Body of pancreas (tissue), 4 donors: ENCODE measurements around the gene FAM222A. TPM values are rescaled to one million over a fixed set of nuclear protein-coding genes. Genes with fewer than 3 reads are reported as not detected.

Experiments used
- ATAC-seq: fragments of 150-250 bp; one replicate; pipeline ENCODE4 v1.9.1; 2016
- DNase-seq, 4 donors: peaks; one replicate each; pipeline ENCODE4 v3.0.0-alpha.2; 2019
- H3K27ac ChIP-seq, 4 donors: fragments of 200-600 bp; sonication (generic); 1 replicate in 3 of 4; 2 replicates in 1 of 4; pipeline versions ENCODE4 v1.5.1 to v1.6.1; 2016 to 2019; ENCODE audit warnings: mild to moderate bottlenecking in 1 of 4, mixed read lengths in 1 of 4, moderate library complexity in 1 of 4
- H3K27me3 ChIP-seq, 2 donors: fragments of 200-600 bp; sonication (generic); one replicate each; pipeline ENCODE4 v1.6.0; 2016; ENCODE audit warnings: mild to moderate bottlenecking in 1 of 2
- H3K36me3 ChIP-seq, 2 donors: fragments of 200-600 bp; sonication (generic); replicated peaks in 1 of 2; 2 replicates each; pipeline ENCODE4 v1.5.1; 2016; ENCODE audit warnings: low read depth in 2 of 2; ENCODE audit not compliant: insufficient read depth in 1 of 2
- H3K4me1 ChIP-seq: fragments of 200-600 bp; sonication (generic); one replicate; pipeline ENCODE4 v1.6.0; 2016
- H3K4me3 ChIP-seq, 2 donors: fragments of 200-600 bp; sonication (generic); 1 replicate in 1 of 2; 2 replicates in 1 of 2; pipeline ENCODE4 v1.5.1; 2016 to 2019
- H3K9me3 ChIP-seq, 3 donors: fragments of 200-600 bp; sonication (generic); 1 replicate in 2 of 3; 2 replicates in 1 of 3; pipeline ENCODE4 v1.5.1; 2016
- CTCF ChIP-seq, 7 experiments: fragments of 450-650 bp in 4 of 7; fragments of 200-600 bp in 3 of 7; sonication (generic) in 3 of 7; IDR thresholded peaks; one replicate each; pipeline ENCODE4 v1.5.1; 2016 to 2019; ENCODE audit warnings: antibody characterized with exemption in 7 of 7
- POLR2A ChIP-seq, 3 donors: fragments of 450-650 bp; IDR thresholded peaks; one replicate each; pipeline ENCODE4 v1.6.1; 2016; ENCODE audit warnings: antibody characterized with exemption in 3 of 3, mild to moderate bottlenecking in 2 of 3
- WGBS, 2 donors: methylation state at CpG; one replicate each; pipeline ENCODE4 v1.1.5; 2017; 5-methylcytosine and 5-hydroxymethylcytosine counted together
- intact Hi-C: fragments of 100-400 bp; cut with DNase I; formaldehyde crosslinking; loops from one replicate; pipeline ENCODE4 v1.15.1; 2023
- total RNA-seq, 2 donors: library from RNA; depleted of rRNA; stranded (reverse); fragments of >200 nt; gene quantifications; one replicate each; pipeline ENCODE4 v1.1.0, GENCODE V29; 2016

Gene FAM222A
- total RNA-seq, 2 donors from 2014 or later = 8.0 to 16.2 TPM

- peak; percentile 39 for ATAC-seq
- intact Hi-C loops = loop anchor here (10.0 kb wide), 1 partner anchor 339 kb away; no protein-coding TSS in a partner anchor
- Histone ChIP-seq H3K4me3 (no peak overlapping the region), H3K9me3 (no peaks in the 10 kb centered on the region), H3K36me3 (no peaks in the 10 kb centered on the region), H3K4me1 (peaks cover 15% of the 10 kb centered on the region), H3K27ac (no peak overlapping the region), H3K27me3 (no peaks in the 10 kb centered on the region)
- DNase-seq = peak in 3 of 4 donors; percentile 39 to 60 (median 41)
- WGBS, 2 donors = 8% methylated on average over 8 to 21 of the region's 21 CpGs
- TF ChIP-seq CTCF (IDR thresholded peaks at IDR 0.05) (no peak), POLR2A (IDR thresholded peaks at IDR 0.05) (no peak)
These were observed 59.9 kb downstream of the FAM222A start for GRCh38 chr12:109773384-109774011.

- peak; percentile 76 for ATAC-seq
- H3K27ac ChIP-seq = no peak overlapping the region
- TF ChIP-seq CTCF (IDR thresholded peaks at IDR 0.05) = peak; percentile 80 to 93 (median 86)
- TF ChIP-seq POLR2A (IDR thresholded peaks at IDR 0.05) = no peak
- DNase-seq = peak; percentile 74 to 83 (median 79)
- peaks cover 15% of the 10 kb centered on the region for H3K4me1 ChIP-seq
- H3K27me3 ChIP-seq = no peaks in the 10 kb centered on the region
- H3K36me3 ChIP-seq = no peaks in the 10 kb centered on the region
- H3K4me3 ChIP-seq = no peak overlapping the region
- WGBS, 2 donors = 16 to 24% methylated on average over 7 to 10 of the region's 10 CpGs
- intact Hi-C loops = loop anchor here (5.0 to 10.0 kb wide), 2 partner anchors 178 to 341 kb away; no protein-coding TSS in a partner anchor
- no peaks in the 10 kb centered on the region for H3K9me3 ChIP-seq
These were observed 61.7 kb downstream of the FAM222A start for GRCh38 chr12:109775172-109775881.

- 48 to 62% methylated on average over 9 of the region's 9 CpGs for WGBS, 2 donors
- DNase-seq = no peak
- peaks cover 15% of the 10 kb centered on the region for H3K4me1 ChIP-seq
- no peak for TF ChIP-seq CTCF (IDR thresholded peaks at IDR 0.05)
- TF ChIP-seq POLR2A (IDR thresholded peaks at IDR 0.05) = no peak
- no peak overlapping the region for H3K4me3 ChIP-seq
- no peaks in the 10 kb centered on the region for H3K36me3 ChIP-seq
- no peak overlapping the region for H3K27ac ChIP-seq
- no peaks in the 10 kb centered on the region for H3K27me3 ChIP-seq
- no peaks in the 10 kb centered on the region for H3K9me3 ChIP-seq
- intact Hi-C loops = loop anchor here (5.0 to 10.0 kb wide), 2 partner anchors 179 to 342 kb away; no protein-coding TSS in a partner anchor
- no peak for ATAC-seq
These were observed 63.0 kb downstream of the FAM222A start for GRCh38 chr12:109776624-109777023.

DNA sequence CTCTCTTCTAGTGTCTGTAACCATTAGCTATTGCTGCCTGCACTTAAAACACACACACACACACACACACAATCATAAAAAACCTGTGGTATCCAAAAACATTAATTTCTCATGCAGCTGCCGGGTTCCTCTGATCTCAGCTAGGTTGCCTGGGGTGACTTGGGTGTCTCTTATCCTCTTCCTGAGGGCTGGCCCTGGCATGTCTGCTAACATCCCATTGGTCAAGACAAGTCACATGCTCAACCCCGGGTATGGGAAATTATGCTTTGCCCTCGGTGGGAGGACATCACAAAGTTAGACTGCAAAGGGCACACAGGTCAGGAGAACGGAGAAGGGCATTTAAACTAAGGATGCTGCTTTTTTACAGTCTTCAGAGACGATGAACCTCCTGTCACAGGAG lies 63.9 kb downstream of the FAM222A start:
- ATAC-seq (no peak), DNase-seq (no peak)
- Histone ChIP-seq H3K27ac (no peak overlapping the region), H3K4me3 (no peak overlapping the region), H3K27me3 (no peaks in the 10 kb centered on the region), H3K4me1 (peaks cover 15% of the 10 kb centered on the region), H3K9me3 (no peaks in the 10 kb centered on the region), H3K36me3 (no peaks in the 10 kb centered on the region)
- intact Hi-C loops = loop anchor here (5.0 to 10.0 kb wide), 2 partner anchors 180 to 343 kb away; no protein-coding TSS in a partner anchor
- TF ChIP-seq CTCF (IDR thresholded peaks at IDR 0.05) (no peak), POLR2A (IDR thresholded peaks at IDR 0.05) (no peak)
- WGBS, 2 donors = 24 to 38% methylated on average over 5 of the region's 5 CpGs
